HuH-7 (cell line): Measurements from ENCODE around the gene PRKAG2.
"Not testable (repeated sequence)": the region's sequence is repeated elsewhere in the genome, so short reads cannot be mapped to it uniquely, and the experiment has no call there.

ENCODE experiments used
- DNase-seq: peaks from one replicate; pipeline ENCODE4 v3.0.0; 2011; ENCODE audit warnings: low spot score

PRKAG2 gene

DNA sequence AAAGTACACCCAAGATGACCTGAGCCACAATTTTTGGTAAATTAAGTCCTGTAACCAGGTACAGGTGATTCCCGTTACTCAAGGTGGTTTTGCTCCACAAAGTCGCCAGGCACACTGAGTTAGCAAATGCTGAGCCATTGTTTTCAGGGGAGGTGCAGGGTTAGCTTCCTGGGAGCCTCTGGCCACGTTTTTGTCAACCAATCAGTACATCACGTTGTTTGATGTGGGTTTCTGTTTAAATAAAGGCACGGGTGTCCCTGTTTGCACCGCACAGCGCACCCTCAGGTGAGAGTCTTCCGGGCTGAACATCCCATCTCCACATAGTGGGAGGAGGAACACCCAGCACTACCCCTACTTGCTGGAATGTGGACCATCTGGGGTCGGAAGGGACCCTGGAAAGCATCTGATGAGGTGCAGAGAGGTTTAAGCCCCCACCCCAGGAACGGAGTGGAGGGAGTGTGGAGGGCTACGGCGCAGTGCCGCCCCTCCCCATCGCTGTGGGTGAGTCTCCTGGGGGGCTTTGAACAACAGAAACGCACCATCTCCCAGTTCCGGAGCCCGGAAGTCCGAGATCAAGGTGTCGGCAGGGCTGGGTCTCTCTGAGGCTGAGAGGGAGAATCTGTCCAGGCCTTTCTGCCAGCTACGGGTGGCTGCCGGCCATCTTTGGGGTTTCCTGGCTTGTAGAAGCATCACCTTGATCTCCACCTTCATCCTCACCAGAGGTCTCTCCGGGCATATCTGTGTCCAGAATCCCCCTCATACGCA is 42.5 kb downstream of the PRKAG2 start:
- DNase-seq, result no peak

DNA sequence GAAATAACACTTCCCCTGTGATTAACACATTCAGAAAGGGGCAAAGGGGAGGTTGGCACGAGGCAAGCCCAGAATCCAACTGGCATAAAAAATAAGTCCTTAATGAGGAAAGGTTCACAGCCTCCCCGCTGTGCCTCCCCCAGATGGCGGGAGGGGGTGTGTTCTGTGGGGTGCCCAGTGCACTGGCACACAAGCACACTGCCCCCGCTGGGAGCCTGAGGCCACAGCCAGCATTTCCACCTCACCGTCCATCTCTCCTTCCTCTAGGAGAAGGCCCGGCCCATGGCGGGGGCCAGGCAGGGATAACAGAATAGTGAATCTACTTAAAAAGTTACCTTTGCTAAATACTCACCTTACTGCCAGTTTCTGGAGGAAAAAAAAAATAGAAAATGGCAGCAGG is 43.2 kb downstream of the PRKAG2 start:
- no peak for DNase-seq

- DNase-seq, result no peak
These were observed 43.7 kb downstream of the PRKAG2 start for GRCh38 chr7:151833213-151833651.

- DNase-seq, result no peak
These were observed 44.3 kb downstream of the PRKAG2 start for GRCh38 chr7:151832656-151833055.

GRCh38 chr7:151832138-151832537 is 44.8 kb downstream of the PRKAG2 start:
- no peak for DNase-seq

DNA sequence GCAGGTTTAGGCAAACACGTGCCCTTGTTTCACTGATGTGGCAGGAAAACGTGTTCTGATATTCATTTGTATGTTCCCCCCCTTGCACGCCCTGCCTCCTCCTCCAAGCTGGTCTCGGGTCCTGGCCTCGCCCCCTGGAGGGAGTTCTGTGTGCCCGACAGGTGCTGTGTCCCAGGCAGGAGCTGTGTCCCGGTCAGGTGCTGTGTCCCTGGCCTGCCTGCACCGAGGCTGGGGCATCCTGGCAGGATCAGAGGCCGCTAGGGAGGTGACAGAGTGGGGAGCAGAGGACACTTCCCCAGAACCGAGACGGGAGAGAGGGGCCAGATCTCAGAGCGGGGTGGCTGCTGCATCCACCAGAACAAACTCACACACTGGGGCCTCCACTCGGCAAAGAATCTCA is 45.3 kb downstream of the PRKAG2 start:
- no peak for DNase-seq

DNA sequence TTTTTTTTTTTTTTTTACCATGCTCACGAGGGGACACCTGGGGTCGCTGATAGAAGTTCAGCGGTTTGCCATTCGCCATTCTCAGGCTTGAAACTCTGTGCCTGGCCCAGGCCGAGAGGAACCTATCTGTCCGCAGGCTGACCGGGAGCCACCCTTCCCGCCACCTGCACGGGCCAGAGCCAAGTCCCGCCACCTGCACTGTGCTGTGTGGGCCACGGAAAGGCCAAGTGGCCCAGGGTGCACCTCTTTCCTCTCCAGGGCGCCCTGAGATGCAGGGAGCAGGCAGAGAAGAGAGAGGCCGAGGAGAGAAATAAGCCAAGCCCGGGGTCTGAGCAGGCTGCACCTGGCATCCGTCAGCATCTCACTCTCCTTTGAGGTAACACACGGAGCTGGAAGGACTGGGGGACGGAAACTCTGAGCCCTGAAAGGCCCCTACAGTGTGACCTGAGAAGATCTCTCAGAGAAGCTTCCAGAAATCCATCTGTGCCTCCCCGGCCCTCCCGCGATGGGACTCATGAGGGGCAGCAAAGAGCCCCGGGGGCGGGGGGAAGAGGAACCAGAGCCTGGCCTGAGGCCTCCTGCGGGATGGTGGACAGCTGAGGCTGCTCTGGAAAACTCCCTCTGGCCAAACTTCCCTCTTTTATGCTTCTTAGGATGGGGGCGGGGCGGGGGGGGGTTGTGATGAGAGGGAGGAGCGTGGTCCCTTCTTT is 46.6 kb downstream of the PRKAG2 start:
- DNase-seq, result no peak

DNA sequence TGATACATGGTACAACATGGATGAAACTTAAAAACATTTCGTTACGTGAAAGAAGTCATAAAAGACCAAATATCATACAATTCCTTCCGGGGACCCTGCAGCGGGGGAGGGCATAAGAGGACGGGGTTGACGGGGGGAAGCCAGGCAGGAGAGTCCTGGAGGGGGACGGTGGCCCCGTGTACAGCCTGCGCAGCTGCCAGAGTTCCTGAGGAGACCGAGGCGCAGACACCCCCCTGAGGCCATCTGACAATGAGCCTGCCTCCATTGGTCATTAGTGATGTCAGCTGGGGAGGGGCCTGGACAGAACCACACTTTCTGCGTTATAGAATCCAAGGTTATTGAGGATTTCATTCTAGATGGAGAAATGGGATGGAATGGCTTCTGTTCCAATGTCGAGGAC is 47.2 kb downstream of the PRKAG2 start:
- DNase-seq, result no peak

DNA sequence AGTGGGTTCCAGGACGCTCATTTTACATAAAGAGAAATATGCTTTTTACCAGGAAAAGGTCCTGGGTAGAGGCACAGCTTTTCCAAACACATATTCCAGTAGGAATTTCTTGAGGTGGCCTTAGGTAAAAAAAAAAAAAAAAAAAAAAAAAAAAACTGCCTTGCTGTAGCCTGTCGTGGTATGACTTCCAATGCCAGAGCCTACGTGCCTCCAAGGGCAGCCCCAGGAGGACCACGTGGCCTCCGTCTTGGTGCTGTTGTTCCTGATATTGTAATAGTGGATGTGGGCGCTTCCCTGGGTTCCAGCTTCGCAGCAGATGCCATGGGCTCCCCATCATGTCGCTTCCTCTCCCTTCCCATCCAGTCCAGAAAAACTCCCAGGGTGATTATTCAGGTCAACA is 49.3 kb downstream of the PRKAG2 start:
- DNase-seq, result no peak

DNA sequence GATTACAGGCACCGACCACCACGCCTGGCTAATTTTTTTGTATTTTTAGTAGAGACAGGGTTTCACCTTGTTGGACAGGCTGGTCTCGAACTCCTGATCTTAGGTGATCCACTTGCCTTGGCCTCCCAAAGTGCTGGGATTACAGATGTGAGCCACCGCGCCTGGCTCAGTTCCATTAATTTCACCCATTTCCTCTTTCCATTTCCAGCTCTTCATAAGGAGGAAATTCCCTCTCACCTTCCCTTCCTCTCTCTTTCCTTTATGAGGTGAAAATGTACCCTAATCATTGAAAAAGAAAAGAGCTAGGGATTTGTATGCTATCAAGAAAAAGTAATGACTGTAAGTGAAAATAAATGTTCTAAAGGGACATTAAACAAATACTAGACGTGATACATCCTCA is 50.6 kb downstream of the PRKAG2 start:
- DNase-seq, result not testable (repeated sequence)

- DNase-seq, result no peak
These were observed 51.2 kb downstream of the PRKAG2 start for GRCh38 chr7:151825721-151826120.

GRCh38 chr7:151824373-151824933 is 52.5 kb downstream of the PRKAG2 start:
- DNase-seq, result no peak

- DNase-seq, result no peak
These were observed 53.1 kb downstream of the PRKAG2 start for GRCh38 chr7:151823566-151824372.

- DNase-seq, result no peak
These were observed 54.3 kb downstream of the PRKAG2 start for GRCh38 chr7:151822541-151823181.

GRCh38 chr7:151821806-151822540 is 54.9 kb downstream of the PRKAG2 start:
- no peak for DNase-seq

DNA sequence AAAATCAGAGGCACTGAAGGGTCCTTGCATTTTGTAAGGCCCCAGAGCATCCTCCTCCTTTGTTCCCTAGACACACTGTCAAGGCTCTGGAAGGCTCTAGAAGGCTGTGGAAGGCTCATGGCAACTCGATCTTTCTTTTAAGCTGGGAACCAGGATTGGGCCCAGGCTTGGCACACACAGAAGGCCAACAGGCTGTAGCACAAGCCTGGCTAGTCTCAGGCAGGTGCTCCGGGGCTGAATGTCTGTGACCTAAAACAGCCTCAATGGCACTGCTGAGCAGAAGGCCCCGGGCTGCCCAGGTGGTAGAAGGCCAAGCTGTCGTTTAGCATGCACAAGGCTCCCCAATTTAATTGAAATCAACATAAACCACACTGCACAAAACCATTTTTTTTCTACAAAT is 55.7 kb downstream of the PRKAG2 start:
- DNase-seq, result no peak

- no peak for DNase-seq
These were observed 56.3 kb downstream of the PRKAG2 start for GRCh38 chr7:151820491-151821105.

DNA sequence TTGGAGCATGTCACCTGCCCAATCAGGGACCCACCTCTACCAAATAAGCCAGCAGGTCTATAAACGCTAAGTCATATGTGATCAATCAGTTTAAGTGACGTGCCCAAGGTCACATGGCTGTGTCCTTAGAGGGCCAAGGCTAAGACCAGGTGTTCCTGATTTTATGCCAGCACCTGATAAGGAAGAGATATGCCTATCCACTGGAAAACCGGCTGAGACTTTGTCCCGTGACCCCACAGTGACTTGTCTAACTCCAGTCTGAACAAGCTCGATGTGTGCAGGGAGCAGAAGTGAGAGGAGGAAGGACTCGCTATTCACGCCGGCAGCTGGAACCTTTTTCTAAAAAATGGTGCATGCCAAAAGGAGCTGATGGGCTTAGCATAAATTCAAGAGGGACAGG is 57.0 kb downstream of the PRKAG2 start:
- peak; percentile 61 for DNase-seq

DNA sequence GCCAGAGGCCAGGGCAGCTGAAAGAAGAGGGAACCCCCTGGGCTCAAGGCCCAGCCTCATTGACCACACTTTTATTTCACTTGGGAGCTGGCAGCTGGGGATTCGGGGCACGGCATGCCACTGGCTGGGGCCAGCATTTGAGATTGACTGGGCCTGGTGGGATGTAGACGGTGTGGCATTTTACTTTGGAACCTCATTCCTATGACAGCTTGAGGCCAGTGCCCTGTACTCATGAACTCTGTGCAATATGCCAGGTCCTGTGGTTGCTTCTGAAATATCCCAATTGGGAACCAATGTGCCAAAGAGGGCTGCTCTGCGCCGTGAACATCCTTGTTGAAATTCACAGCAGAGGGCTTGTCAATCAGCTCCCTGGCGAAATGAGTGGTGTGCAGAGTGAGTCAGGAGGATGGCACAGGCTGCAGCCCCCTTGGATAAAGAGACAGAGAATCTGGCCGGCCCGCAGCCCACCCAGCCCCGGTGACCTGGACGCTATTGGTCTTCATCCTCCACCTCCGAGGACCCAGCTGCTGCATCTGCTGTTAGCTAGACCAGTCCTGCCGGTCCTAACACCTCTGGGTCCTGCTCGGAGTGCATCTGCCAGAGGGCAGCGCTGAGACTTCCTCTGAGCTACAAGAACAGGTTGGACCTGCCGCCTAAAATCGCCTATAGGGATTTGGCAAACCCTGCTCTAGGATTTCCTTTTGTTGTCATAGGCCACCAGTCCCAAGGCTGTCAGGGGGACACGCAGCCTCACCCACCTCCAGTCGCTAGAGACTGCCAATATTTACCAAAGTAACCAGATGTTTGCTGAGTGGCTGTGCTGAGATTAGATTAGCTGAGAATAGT is 58.0 kb downstream of the PRKAG2 start:
- DNase-seq, result no peak
